H1 (cell line): Measurements from ENCODE around the gene ZNF469. TPM values are rescaled to one million over a fixed set of nuclear protein-coding genes. Genes with fewer than 3 reads are reported as not detected.

ENCODE experiments used
- CTCF ChIA-PET: fragments of 300-600 bp; sonication (Branson Sonifier 250); formaldehyde crosslinking; loops from one replicate; lab custom pipeline; 2021; ENCODE audit not compliant: partially characterized antibody; lab: Charles Lee
- POLR2A ChIA-PET: fragments of 300-600 bp; sonication (Branson Sonifier 250); formaldehyde crosslinking; loops from one replicate; lab custom pipeline; 2021; ENCODE audit warnings: inconsistent platforms; ENCODE audit not compliant: partially characterized antibody; lab: Charles Lee
- DNase-seq, 2 experiments: peaks; one replicate each; pipeline versions ENCODE4 v3.0.0 to v3.0.0-alpha.2; 2010 to 2022; ENCODE audit warnings: low spot score in 2 of 2, low read depth in 1 of 2, mixed read lengths in 1 of 2
- FAIRE-seq: peaks from 2 replicates; lab custom pipeline; 2011; peaks lifted over from hg19 to GRCh38; lab: Jason Lieb, UNC
- H2AFZ ChIP-seq: 2 replicates; pipeline ENCODE4 v1.8.1; 2012; ENCODE audit warnings: low read length, inconsistent platforms
- H2AK5ac ChIP-seq: 2 replicates; pipeline ENCODE4 v1.6.1; 2013; ENCODE audit warnings: low read depth, low read length
- H2BK120ac ChIP-seq: replicated peaks from 2 replicates; pipeline ENCODE3; 2013; ENCODE audit warnings: low read depth, low read length, inconsistent platforms
- H2BK12ac ChIP-seq: 2 replicates; pipeline ENCODE4 v1.6.1; 2013; ENCODE audit warnings: low read depth, low read length
- H2BK15ac ChIP-seq: 2 replicates; pipeline ENCODE4 v1.6.1; 2013; ENCODE audit warnings: low read length
- H2BK20ac ChIP-seq: 2 replicates; pipeline ENCODE4 v1.6.1; 2013; ENCODE audit warnings: low read length
- H2BK5ac ChIP-seq: 2 replicates; pipeline ENCODE4 v1.6.1; 2013; ENCODE audit warnings: low read depth, low read length
- H3K14ac ChIP-seq: 2 replicates; pipeline ENCODE4 v1.6.1; 2013; ENCODE audit warnings: inconsistent platforms; ENCODE audit not compliant: insufficient read length
- H3K18ac ChIP-seq: 2 replicates; pipeline ENCODE4 v1.6.1; 2013; ENCODE audit warnings: low read length; ENCODE audit errors: extremely low read depth
- H3K23ac ChIP-seq: 2 replicates; pipeline ENCODE4 v1.6.1; 2013; ENCODE audit warnings: inconsistent platforms; ENCODE audit not compliant: insufficient read length
- H3K23me2 ChIP-seq: 2 replicates; pipeline ENCODE4 v1.6.1; 2013; ENCODE audit warnings: low read depth, low read length
- H3K27ac ChIP-seq: 2 replicates; pipeline ENCODE4 v1.6.1; 2011; ENCODE audit warnings: low read depth, low read length, inconsistent platforms
- H3K27me3 ChIP-seq, 4 experiments: replicated peaks in 1 of 4; 1 replicate in 1 of 4; 2 replicates in 3 of 4; pipeline versions ENCODE4 v1.6.1 to v1.8.1; 2011 to 2013; ENCODE audit warnings: low read length in 3 of 4, mild to moderate bottlenecking in 3 of 4, inconsistent platforms in 2 of 4, mixed read lengths in 2 of 4, moderate library complexity in 1 of 4; ENCODE audit not compliant: control insufficient read depth in 3 of 4, insufficient read depth in 3 of 4; ENCODE audit errors: extremely low read depth in 1 of 4
- H3K36me3 ChIP-seq, 4 experiments: 2 replicates each; pipeline versions ENCODE4 v1.6.1 to v1.8.1; 2011 to 2013; ENCODE audit warnings: mild to moderate bottlenecking in 4 of 4, low read length in 3 of 4, moderate library complexity in 2 of 4, control low read depth in 1 of 4, inconsistent platforms in 1 of 4; ENCODE audit not compliant: insufficient read depth in 4 of 4, control insufficient read depth in 2 of 4
- H3K4ac ChIP-seq: replicated peaks from 2 replicates; pipeline ENCODE3; 2013; ENCODE audit warnings: low read length, low read depth, mixed read lengths, inconsistent platforms; ENCODE audit not compliant: insufficient read length
- H3K4me1 ChIP-seq, 4 experiments: replicated peaks in 1 of 4; 1 replicate in 1 of 4; 2 replicates in 3 of 4; pipeline versions ENCODE4 v1.6.1 to v1.8.1; 2011 to 2013; ENCODE audit warnings: low read length in 3 of 4, inconsistent platforms in 2 of 4, mixed read lengths in 1 of 4; ENCODE audit not compliant: insufficient read depth in 4 of 4, control insufficient read depth in 3 of 4
- H3K4me2 ChIP-seq, 2 experiments: 2 replicates each; pipeline versions ENCODE4 v1.6.1 to v1.8.1; 2011 to 2013; ENCODE audit warnings: low read depth in 2 of 2, low read length in 2 of 2, control low read depth in 1 of 2, inconsistent platforms in 1 of 2, mild to moderate bottlenecking in 1 of 2; ENCODE audit not compliant: insufficient read depth in 1 of 2
- H3K4me3 ChIP-seq, 4 experiments: fragments of 200-600, 300-600 bp in 1 of 4; sonication (generic), shearing (Covaris generic), sonication (Bioruptor Twin) in 1 of 4; 2 replicates each; pipeline versions ENCODE4 v1.5.1 to v1.8.1; 2011 to 2016; ENCODE audit warnings: low read length in 4 of 4, low read depth in 3 of 4, control low read depth in 2 of 4, inconsistent platforms in 2 of 4, mild to moderate bottlenecking in 2 of 4, mixed read lengths in 1 of 4, moderate library complexity in 1 of 4; ENCODE audit not compliant: insufficient read depth in 2 of 4; ENCODE audit errors: extremely low read depth in 1 of 4
- H3K56ac ChIP-seq: replicated peaks from 2 replicates; pipeline ENCODE3; 2013; ENCODE audit warnings: low read depth, mild to moderate bottlenecking, mixed read lengths, low read length, inconsistent platforms; ENCODE audit not compliant: insufficient read length
- H3K79me1 ChIP-seq: 2 replicates; pipeline ENCODE4 v1.6.1; 2013; ENCODE audit warnings: low read depth, low read length, control low read depth
- H3K79me2 ChIP-seq, 2 experiments: 2 replicates each; pipeline versions ENCODE4 v1.6.1 to v1.8.1; 2012 to 2013; ENCODE audit warnings: low read length in 2 of 2, mild to moderate bottlenecking in 2 of 2, inconsistent platforms in 1 of 2; ENCODE audit not compliant: insufficient read depth in 2 of 2, control insufficient read depth in 1 of 2
- H3K9ac ChIP-seq, 4 experiments: replicated peaks in 1 of 4; 1 replicate in 1 of 4; 2 replicates in 3 of 4; pipeline versions ENCODE4 v1.6.1 to v1.8.1; 2011 to 2013; ENCODE audit warnings: low read depth in 3 of 4, low read length in 3 of 4, control low read depth in 2 of 4, mild to moderate bottlenecking in 2 of 4, moderate library complexity in 2 of 4, inconsistent platforms in 1 of 4; ENCODE audit errors: extremely low read depth in 1 of 4
- H3K9me3 ChIP-seq, 2 experiments: 2 replicates each; pipeline versions ENCODE4 v1.6.1 to v1.8.1; 2012 to 2013; ENCODE audit warnings: mild to moderate bottlenecking in 2 of 2, moderate library complexity in 2 of 2, control low read depth in 1 of 2, inconsistent platforms in 1 of 2, low read depth in 1 of 2, low read length in 1 of 2, mixed read lengths in 1 of 2; ENCODE audit not compliant: insufficient read depth in 2 of 2
- H4K20me1 ChIP-seq, 2 experiments: replicated peaks in 1 of 2; 2 replicates each; pipeline versions ENCODE3 to v1.8.1; 2011 to 2013; ENCODE audit warnings: inconsistent platforms in 2 of 2, low read length in 2 of 2, mild to moderate bottlenecking in 1 of 2; ENCODE audit not compliant: insufficient read depth in 2 of 2, control insufficient read depth in 1 of 2
- H4K5ac ChIP-seq: 2 replicates; pipeline ENCODE4 v1.6.1; 2013; ENCODE audit warnings: low read length, low read depth, mixed read lengths, inconsistent platforms; ENCODE audit not compliant: insufficient read length
- H4K8ac ChIP-seq: 2 replicates; pipeline ENCODE4 v1.8.0; 2013; ENCODE audit warnings: mild to moderate bottlenecking, moderate library complexity, low read length, inconsistent platforms; ENCODE audit not compliant: insufficient read depth; ENCODE audit errors: extremely low read depth
- H4K91ac ChIP-seq: replicated peaks from 2 replicates; pipeline ENCODE3; 2013; ENCODE audit warnings: low read length, mixed read lengths, inconsistent platforms; ENCODE audit not compliant: insufficient read length
- BCL11A ChIP-seq, 2 experiments: IDR thresholded peaks; one replicate each; pipeline ENCODE4 v1.6.1; 2011; ENCODE audit warnings: low read depth in 2 of 2, low read length in 2 of 2, mild to moderate bottlenecking in 2 of 2
- CREB1 ChIP-seq: IDR thresholded peaks from 2 replicates; pipeline ENCODE4 v1.6.1; 2012; ENCODE audit warnings: inconsistent platforms
- GTF2F1 ChIP-seq: IDR thresholded peaks from 2 replicates; pipeline ENCODE4 v1.6.1; 2012; ENCODE audit warnings: low read depth, low read length, improper control_type of control experiment, borderline replicate concordance
- HDAC2 ChIP-seq, 2 experiments: fragments of 300-600 bp in 1 of 2; sonication (generic) in 1 of 2; IDR thresholded peaks; 2 replicates each; pipeline ENCODE4 v1.6.1; 2011 to 2012; ENCODE audit warnings: low read depth in 2 of 2, low read length in 2 of 2, mild to moderate bottlenecking in 2 of 2, moderate library complexity in 2 of 2, borderline replicate concordance in 1 of 2, inconsistent platforms in 1 of 2
- POU5F1 ChIP-seq: IDR thresholded peaks from 2 replicates; pipeline ENCODE4 v1.6.1; 2011; ENCODE audit warnings: low read depth, mild to moderate bottlenecking, low read length, moderate library complexity
- RNF2 ChIP-seq: fragments of 200-900, 300-1000 bp; sonication (generic); IDR thresholded peaks from 2 replicates; pipeline ENCODE4 v1.7.1; 2016; ENCODE audit warnings: borderline replicate concordance, low read depth, mild to moderate bottlenecking, antibody characterized with exemption, low read length; ENCODE audit not compliant: poor library complexity, severe bottlenecking; ENCODE audit errors: missing control alignments
- SP4 ChIP-seq: IDR thresholded peaks from 2 replicates; pipeline ENCODE4 v1.6.1; 2012; ENCODE audit warnings: low read length, inconsistent platforms
- SUZ12 ChIP-seq: fragments of 200-600 bp; sonication (generic); IDR thresholded peaks from 2 replicates; pipeline ENCODE4 v1.6.1; 2012; ENCODE audit warnings: mild to moderate bottlenecking, inconsistent platforms, low read length, moderate library complexity, mixed read lengths
- TCF12 ChIP-seq: IDR thresholded peaks from 2 replicates; pipeline ENCODE4 v1.6.1; 2011; ENCODE audit warnings: low read depth, mild to moderate bottlenecking, low read length
- WGBS, 2 experiments: shearing (Covaris generic) in 1 of 2; methylation state at CpG; one replicate each; pipeline versions ENCODE4 v1.1.6 to v1.1.7; 2013 to 2015; ENCODE audit warnings: low lambda C conversion rate in 2 of 2, mixed read lengths in 2 of 2, inconsistent platforms in 1 of 2, low coverage in 1 of 2, missing lambda C conversion rate in 1 of 2; ENCODE audit not compliant: insufficient replicate concordance in 2 of 2, insufficient coverage in 1 of 2, insufficient read length in 1 of 2; ENCODE audit errors: extremely low coverage in 1 of 2, missing lambda C conversion rate in 1 of 2; 5-methylcytosine and 5-hydroxymethylcytosine counted together
- polyA plus RNA-seq, 7 experiments: library from polyadenylated mRNA; depleted of rRNA in 3 of 7; stranded (reverse) in 5 of 7; unstranded in 2 of 7; fragments of >200 nt in 5 of 7; fragments of 200-250 nt in 2 of 7; gene quantifications; 1 replicate in 5 of 7; 2 replicates in 1 of 7; 4 replicates in 1 of 7; pipeline versions ENCODE4 v1.2.1 to v1.2.3, GENCODE V29; 2011 to 2013; ENCODE audit warnings: missing spikeins in 2 of 7, mixed read lengths in 2 of 7
- total RNA-seq: library from RNA; stranded (reverse); fragmentation: NEBNext Ultra II Directional; extraction: Animal tissue kit (Norgen Biotek cat#: 25700); gene quantifications from 2 replicates; pipeline ENCODE4 v1.2.1, GENCODE V29; 2021
- TF ChIP-seq, protein P1 (sequence below): IDR thresholded peaks from 2 replicates; pipeline ENCODE4 v1.6.1; 2011; ENCODE audit warnings: low read length, improper control_type of control experiment

ZNF469 gene
- total and polyA plus RNA-seq, 2 of the 8 experiments (the other 6 are each of a cell fraction or from before 2014, with no cell fraction given) = 0.30 to 1.8 TPM

DNA sequence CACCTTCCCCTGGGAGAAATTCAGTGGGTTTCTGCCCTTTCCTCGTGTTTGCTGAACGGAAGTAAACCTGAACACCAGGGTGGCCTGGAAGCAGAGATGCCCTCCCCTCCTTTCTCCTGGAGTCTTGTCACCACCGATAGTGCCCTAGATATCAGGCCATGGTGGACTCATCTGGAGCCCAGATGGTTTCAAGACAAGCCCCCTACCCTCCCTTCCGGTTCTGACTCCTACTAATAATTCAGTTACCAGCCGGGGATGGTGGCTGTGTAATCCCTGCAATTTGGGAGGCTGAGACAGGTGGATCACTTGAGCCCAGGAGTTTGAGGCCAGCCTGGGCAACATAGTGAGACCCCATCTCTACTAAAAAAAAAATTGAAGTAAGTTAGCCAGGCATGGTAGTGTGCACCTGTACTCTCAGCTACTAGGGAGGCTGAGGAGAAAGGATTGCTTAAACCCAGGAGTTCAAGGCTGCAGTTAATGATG, 2.4 kb downstream of the ZNF469 start:
- no peak overlapping the region for H3K23ac ChIP-seq
- peaks cover 10% of the 10 kb centered on the region for H3K23me2 ChIP-seq
- 0 out of 4 replicates have a peak, but pooled peaks cover 0 to 6% of the 10 kb centered on the region in 2 experiments for H3K9me3 ChIP-seq
- CTCF ChIA-PET = interaction anchor here (1.2 kb wide), 1 partner anchor 22 kb away, joined by 4 read pairs; no protein-coding TSS in a partner anchor
- no peak overlapping the region for H2BK5ac ChIP-seq
- H4K20me1 ChIP-seq = peaks cover 0 to 14% of the 10 kb centered on the region in 2 experiments
- H4K8ac ChIP-seq = no peak overlapping the region
- no peak overlapping the region for H3K4ac ChIP-seq
- no peak overlapping the region for H3K4me3 ChIP-seq
- no peak overlapping the region for H3K9ac ChIP-seq
- no peak overlapping the region for H3K14ac ChIP-seq
- no peaks in the 10 kb centered on the region for H3K36me3 ChIP-seq
- H2BK120ac ChIP-seq = no peak overlapping the region
- H2AFZ ChIP-seq = no peak overlapping the region
- H3K18ac ChIP-seq = no peak overlapping the region
- H3K27me3 ChIP-seq = peaks cover 21 to 36% (median 34%) of the 10 kb centered on the region in 4 experiments
- FAIRE-seq (no peak), DNase-seq (no peak)
- no peak overlapping the region for H2BK12ac ChIP-seq
- H3K4me1 ChIP-seq = peaks cover 6 to 27% (median 20%) of the 10 kb centered on the region in 4 experiments
- H3K27ac ChIP-seq = no peak overlapping the region
- no peak overlapping the region for H2BK20ac ChIP-seq
- no peak overlapping the region for H4K5ac ChIP-seq
- no peak overlapping the region for H2BK15ac ChIP-seq
- WGBS, 2 experiments = 86% methylated on average over 5 of the region's 5 CpGs; no CpG with 5 or more reads in 1 of the 2 experiments
- no peak overlapping the region for H2AK5ac ChIP-seq
- no peak overlapping the region for H3K4me2 ChIP-seq
- no peak overlapping the region for H4K91ac ChIP-seq
- no peak overlapping the region for H3K56ac ChIP-seq
- POLR2A ChIA-PET = no interaction called here
- H3K79me2 ChIP-seq = no peaks in the 10 kb centered on the region
- TF ChIP-seq BCL11A (IDR thresholded peaks at IDR 0.05; ENCODE audit: low read depth in 2 of 2, low read length in 2 of 2) (no peak), CREB1 (no peak), SP4 (no peak), HDAC2 (IDR thresholded peaks at IDR 0.05; ENCODE audit: borderline replicate concordance in 1 of 2, low read depth in 2 of 2, low read length in 2 of 2) (no peak), POU5F1 (no peak), RNF2 (no peak), SUZ12 (no peak), TCF12 (no peak), GTF2F1 (no peak)
- TF ChIP-seq, protein P1, sequence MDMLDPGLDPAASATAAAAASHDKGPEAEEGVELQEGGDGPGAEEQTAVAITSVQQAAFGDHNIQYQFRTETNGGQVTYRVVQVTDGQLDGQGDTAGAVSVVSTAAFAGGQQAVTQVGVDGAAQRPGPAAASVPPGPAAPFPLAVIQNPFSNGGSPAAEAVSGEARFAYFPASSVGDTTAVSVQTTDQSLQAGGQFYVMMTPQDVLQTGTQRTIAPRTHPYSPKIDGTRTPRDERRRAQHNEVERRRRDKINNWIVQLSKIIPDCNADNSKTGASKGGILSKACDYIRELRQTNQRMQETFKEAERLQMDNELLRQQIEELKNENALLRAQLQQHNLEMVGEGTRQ = no peak
- H3K79me1 ChIP-seq = no peaks in the 10 kb centered on the region
